NOMO-1 (cell line): ENCODE measurements around the gene LHCGR.
"Not testable (repeated sequence)": the region's sequence is repeated elsewhere in the genome, so short reads cannot be mapped to it uniquely, and the experiment has no call there.

Experiments used
- DNase-seq, 2 experiments: peaks; one replicate each; lab custom pipeline; 2025; ENCODE audit not compliant: unreplicated experiment in 2 of 2; lab: John Stamatoyannopoulos, UW

Gene LHCGR

GRCh38 chr2:48749291-48750127, 6.0 kb downstream of the LHCGR start:
- DNase-seq, result no peak

DNA sequence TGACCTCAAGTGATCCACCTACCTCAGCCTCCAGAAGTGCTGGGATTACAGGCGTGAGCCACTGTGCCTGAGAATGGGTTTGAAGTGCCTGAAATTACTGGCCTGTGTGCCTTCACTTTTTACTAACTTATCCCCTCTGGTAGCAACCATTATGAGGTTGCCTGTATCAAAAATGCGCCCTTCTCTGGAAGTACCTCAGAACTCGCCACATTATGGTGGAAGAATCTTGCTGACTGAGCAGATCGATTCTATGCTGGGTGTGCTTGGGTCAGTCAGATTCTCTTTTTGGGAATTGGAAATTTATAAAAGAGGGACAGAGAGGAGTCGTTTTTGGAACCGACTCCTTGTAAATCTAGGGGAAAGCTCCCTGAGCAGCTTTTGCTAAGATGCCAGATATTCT, 8.2 kb downstream of the LHCGR start:
- no peak for DNase-seq

DNA sequence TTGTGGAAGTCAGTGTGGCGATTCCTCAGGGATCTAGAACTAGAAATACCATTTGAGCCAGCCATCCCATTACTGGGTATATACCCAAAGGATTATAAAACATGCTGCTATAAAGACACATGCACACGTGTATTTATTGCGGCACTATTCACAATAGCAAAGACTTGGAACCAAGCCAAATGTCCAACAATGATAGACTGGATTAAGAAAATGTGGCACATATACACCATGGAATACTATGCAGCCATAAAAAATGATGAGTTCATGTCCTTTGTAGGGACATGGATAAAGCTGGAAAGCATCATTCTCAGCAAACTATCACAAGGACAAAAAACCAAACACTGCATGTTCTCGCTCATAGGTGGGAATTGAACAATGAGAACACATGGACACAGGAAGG, 16.3 kb downstream of the LHCGR start:
- not testable (repeated sequence) for DNase-seq

DNA sequence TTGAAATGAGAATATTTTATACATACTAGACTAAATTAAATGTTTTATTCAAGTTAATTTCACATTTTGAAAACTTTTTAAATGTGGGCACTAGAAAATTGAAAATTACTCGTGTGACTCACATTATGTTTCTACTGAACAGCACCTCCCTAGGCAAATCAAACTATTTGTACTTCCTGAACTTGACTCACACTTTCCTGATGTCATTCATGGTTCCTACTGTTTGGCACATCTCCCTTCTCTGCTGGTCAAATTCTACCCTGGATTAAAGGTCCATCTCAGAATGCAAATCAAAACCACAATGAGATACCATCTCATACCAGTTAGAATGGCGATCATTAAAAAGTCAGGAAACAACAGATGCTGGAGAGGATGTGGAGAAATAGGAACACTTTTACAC, 16.7 kb downstream of the LHCGR start:
- no peak for DNase-seq

- no peak for DNase-seq
These were observed 19.3 kb downstream of the LHCGR start for GRCh38 chr2:48736251-48736650.

DNA sequence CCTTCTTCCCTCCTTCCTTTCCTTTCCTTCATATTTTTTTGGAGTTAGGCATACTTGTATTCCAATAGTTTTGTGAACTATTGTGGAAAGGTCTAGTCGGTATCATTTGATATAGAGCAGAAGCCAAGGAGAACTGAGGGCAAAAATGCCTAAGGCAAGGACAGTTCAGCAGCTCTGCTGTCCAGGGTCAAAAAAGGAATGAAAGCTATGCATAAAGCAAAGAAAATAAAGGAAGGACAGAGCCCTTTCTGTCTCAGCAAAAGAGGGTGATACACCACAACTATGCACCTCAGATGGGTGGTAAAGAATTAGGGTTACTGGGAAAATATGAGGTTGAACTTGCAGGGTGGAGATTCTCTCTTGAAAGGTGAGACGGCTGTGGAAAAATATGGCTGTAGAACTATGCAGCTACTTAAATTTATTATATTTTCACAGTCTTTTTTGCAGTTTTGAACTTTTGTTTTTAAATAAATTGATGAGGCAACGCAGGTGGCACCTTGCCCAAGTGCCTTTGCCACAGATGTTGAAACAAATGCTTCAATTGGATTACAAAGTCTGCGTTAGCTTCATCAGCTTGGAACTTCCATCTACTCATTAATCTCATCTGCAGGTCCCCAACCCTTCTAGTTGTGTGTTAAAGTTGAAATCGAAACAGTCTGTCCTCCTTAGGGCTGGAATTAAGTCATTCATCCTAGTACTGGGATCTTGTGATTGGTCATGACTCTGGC, 20.8 kb downstream of the LHCGR start:
- no peak for DNase-seq

GRCh38 chr2:48733067-48733503, 22.4 kb downstream of the LHCGR start:
- DNase-seq, result no peak

DNA sequence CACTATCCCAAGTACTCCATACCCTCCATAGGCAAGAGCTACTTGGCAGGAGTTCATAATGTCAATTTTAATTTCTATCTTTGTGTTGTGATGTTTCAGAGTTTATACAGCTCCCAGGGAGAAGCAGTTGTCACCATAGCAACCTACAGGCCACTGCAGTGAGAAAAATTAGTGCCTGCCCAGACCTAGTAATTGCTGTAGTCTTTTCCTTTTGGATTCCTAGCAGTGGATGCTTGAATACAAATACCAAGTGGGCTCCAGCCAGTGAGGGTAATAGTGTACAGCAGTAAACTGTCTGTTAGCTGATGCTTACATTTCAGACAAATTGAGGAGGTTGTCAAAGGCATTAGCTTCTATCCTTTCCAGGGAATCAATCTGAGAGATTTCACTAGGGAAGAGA, 26.7 kb downstream of the LHCGR start:
- DNase-seq, result no peak

GRCh38 chr2:48728295-48728694, 27.2 kb downstream of the LHCGR start:
- no peak for DNase-seq

GRCh38 chr2:48727560-48727959, 28.0 kb downstream of the LHCGR start:
- no peak for DNase-seq

GRCh38 chr2:48725696-48726494, 29.6 kb downstream of the LHCGR start:
- no peak for DNase-seq

GRCh38 chr2:48724278-48724677, 31.2 kb downstream of the LHCGR start:
- DNase-seq, result no peak

GRCh38 chr2:48723129-48723528, 32.4 kb downstream of the LHCGR start:
- no peak for DNase-seq

DNA sequence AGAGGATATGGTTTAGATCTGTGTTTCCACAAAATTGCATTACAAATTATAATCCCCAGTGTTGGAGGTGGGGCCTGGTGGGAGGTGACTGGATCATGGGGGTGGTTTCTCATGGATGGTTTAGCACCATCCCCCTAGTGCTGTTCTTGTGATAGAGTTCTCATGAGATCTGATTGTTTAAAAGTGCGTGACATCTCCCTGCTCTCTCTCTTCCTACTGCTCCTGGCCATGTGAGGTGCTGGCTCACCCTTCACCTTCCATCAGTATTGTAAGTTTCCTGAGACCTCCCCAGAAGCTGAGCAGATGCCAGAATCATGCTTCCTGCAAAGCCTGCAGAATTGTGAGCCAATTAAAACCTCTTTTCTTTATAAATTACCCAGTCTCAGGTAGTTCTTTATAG, 33.1 kb downstream of the LHCGR start:
- DNase-seq, result no peak

- no peak for DNase-seq
These were observed 34.4 kb downstream of the LHCGR start for GRCh38 chr2:48721158-48721557.

DNA sequence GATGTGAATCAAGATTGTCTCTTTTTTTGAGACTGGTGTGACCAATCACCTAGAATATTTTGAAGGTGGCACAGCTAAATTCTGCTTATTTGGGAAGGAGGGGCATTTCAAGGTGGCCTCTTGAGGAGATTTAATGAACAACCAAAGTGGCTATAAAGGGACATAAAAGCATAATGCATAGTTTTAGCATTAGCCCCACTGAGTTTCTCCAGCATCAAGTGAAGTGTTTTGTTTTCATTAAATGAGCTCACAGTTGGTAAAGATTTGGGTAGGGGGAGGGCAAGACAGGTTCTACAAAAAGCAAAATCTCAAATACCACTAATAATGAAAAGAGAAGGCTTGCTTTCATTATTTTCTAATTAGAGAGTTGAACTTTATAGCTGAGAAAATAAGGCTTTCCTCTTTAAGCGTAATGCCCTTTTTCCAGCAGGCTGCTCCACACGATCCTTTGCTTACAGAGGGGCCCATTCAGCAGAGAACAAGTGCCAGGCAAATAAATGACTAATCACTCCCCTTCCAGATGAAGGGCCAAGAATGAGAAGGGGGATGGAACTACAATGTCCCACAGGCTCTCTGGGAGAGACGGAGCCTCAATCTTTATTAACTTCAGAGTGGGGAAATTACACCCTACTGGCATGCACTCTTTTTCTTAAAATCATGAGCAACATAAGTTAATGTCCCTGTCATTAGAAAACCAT, 35.9 kb downstream of the LHCGR start:
- DNase-seq, result no peak

- no peak for DNase-seq
These were observed 37.7 kb downstream of the LHCGR start for GRCh38 chr2:48717846-48718245.

DNA sequence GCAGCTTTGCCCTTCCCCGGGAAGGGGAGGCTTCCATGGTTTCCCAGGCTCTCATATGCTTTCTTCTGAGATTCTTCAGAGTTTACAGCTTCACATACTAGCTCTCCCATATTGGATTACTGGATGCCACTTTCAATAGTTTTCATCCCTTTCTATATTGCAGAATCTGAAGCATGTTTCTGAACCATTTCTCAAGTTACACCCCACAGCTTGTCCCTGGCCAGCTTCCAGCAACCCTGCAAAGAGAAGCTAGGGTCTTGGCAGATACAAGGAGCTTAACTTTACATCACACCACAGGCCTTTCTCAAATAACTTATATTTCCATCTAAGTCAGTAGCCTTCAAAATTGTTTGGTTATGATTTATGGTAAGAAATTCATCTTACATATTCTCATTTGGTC, 39.6 kb downstream of the LHCGR start:
- DNase-seq, result no peak

DNA sequence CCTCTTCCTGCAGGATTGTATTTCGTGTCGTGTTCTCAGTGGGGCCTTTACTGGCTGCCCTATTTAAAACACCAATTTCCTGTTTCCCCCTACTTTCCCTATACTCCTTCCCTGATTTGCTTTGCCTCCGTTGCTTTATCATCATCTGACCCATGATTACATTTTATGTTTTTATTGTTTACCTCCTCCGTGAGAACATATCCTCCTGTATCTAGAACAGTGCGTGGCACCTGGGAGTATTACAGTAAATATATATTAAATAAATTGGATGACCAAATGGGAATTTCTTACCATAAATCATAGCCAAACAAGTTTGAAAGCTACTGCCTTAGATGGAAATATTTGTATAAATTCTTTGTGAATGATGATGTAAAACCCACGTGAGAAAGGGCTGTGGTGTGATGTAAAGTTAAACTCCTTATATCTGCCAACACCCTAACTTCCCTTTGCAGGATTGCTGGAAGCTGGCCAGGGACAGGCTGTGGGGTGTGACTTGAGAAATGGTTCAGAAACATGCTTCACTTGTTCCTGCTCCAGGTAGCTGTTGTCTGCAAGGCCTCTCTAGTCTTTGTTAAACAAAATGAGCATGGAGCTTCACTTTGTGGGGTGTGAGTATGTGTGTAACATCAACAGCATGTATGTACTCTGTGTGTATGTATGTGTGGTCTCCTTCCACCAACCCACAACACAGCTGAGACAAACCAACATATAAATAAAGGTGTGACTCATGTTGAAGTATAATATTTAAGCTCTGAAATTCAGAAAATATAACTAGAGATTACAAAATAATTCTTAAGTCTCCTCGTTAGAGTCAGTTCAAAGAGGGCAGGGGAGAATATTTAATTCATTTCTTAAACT, 40.3 kb downstream of the LHCGR start:
- DNase-seq, result no peak

- no peak for DNase-seq
These were observed 41.3 kb downstream of the LHCGR start for GRCh38 chr2:48714245-48714644.
